GM19372 (cell line): Measurements from ENCODE around the gene HNF1A.

Source experiments
- ATAC-seq: cut with Tn5 transposase; IDR thresholded peaks from one replicate; pipeline ENCODE4 v1.9.1; 2021; ENCODE audit warnings: mild to moderate bottlenecking, low read depth, moderate library complexity; ENCODE audit not compliant: unreplicated experiment

HNF1A gene

GRCh38 chr12:120984351-120984898, 6.1 kb downstream of the HNF1A start:
- no peak for ATAC-seq

- ATAC-seq: no peak
These were observed 9.9 kb downstream of the HNF1A start for GRCh38 chr12:120988234-120988633.

- no peak for ATAC-seq
These were observed 10.3 kb downstream of the HNF1A start for GRCh38 chr12:120988658-120989057.

GRCh38 chr12:120989687-120990086, 11.3 kb downstream of the HNF1A start:
- ATAC-seq: no peak

DNA sequence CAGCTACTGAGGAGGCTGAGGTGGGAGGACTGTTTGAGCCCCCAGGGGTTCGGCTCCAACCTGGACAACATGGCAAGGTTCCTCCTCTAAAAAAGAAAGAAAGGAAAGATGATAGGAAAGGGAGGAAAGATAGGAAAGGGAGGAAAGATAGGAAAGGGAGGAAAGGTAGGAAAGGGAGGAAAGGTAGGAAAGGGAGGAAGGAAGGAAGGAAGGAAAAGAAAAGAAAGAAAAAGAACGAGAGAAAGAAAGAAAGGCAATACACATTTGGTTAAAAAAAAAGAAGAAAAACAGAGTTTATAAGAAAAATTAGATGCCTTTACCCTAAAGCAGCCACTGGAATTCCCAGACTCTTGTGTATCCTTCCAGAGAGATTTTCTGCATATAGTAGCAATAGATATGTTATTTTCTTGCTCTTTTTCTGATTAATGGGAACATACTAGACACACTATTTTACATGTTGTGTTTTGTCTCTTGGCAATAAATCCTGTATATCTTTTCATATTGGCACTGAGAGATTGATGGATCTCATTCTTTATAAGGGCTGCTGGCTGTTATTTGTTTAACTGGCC, 12.2 kb downstream of the HNF1A start:
- no peak for ATAC-seq

- ATAC-seq: no peak
These were observed 13.6 kb downstream of the HNF1A start for GRCh38 chr12:120991965-120992364.

DNA sequence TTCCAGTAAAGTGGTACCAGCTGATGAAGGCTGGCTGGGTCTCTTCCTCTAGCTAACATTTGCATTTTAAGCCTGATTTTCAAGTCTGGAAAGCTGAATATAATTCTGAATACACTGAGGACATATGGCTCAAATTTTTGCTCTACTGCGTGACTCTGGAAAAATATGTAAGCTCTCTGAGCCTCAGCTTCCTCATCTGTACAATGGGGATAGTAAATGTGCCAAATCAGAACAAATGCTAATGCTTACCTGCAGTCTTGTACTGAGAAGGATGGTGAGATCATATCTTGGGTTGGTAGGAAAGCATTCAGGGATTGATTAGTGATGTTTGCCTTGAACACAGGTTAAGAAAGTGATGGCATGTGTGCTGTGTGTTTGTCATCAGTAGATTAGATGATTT, 14.6 kb downstream of the HNF1A start:
- ATAC-seq: no peak

DNA sequence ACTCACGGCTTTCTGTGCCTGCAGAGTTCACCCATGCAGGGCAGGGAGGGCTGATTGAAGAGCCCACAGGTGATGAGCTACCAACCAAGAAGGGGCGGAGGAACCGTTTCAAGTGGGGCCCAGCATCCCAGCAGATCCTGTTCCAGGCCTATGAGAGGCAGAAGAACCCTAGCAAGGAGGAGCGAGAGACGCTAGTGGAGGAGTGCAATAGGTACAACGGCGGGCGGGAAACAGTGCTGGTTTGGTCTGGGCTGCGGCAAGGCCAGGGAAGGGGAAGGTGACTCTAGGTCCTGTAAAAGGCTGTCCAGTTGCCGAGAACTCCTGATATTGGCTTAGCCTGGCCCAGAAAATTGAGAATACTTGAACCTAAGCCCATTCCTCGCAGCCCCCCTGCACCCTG, 15.2 kb downstream of the HNF1A start:
- ATAC-seq: no peak

DNA sequence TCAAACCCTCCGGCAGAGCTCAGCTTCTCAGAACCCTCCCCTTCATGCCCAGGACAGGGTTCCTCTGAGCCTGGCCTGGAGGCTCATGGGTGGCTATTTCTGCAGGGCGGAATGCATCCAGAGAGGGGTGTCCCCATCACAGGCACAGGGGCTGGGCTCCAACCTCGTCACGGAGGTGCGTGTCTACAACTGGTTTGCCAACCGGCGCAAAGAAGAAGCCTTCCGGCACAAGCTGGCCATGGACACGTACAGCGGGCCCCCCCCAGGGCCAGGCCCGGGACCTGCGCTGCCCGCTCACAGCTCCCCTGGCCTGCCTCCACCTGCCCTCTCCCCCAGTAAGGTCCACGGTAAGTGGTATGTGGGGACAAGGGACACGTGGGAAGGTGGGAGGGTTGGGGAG, 15.7 kb downstream of the HNF1A start:
- ATAC-seq: no peak

DNA sequence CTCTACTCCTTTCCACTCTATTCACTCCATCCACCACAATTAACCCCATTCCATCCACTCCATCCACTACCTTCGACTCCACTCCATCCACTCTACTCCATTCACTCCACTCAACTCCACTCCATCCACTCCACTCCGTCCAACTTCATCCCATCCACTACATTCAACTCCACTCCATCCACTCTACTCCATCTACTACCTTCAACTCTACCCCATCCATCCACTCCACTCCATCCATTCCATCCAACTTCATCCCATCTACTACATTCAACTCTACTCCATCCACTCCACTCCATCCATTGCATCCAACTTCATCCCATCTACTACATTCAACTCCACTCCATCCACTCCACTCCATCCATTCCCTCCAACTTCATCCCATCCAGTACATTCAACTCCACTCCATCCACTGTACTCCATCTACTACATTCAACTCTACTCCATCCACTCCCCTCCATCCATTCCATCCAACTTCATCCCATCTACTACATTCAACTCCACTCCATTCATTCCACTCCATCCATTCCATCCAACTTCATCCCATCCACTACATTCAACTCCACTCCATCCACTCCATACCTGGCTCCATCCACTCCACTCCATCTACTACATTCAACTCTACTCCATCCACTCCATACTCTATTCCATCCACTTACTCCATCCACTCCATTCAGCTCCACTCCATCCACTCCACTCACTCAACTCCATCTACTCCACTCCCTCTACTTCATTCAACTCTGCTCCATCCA, 16.4 kb downstream of the HNF1A start:
- no peak for ATAC-seq

GRCh38 chr12:120996133-120996746, 17.9 kb downstream of the HNF1A start:
- no peak for ATAC-seq

DNA sequence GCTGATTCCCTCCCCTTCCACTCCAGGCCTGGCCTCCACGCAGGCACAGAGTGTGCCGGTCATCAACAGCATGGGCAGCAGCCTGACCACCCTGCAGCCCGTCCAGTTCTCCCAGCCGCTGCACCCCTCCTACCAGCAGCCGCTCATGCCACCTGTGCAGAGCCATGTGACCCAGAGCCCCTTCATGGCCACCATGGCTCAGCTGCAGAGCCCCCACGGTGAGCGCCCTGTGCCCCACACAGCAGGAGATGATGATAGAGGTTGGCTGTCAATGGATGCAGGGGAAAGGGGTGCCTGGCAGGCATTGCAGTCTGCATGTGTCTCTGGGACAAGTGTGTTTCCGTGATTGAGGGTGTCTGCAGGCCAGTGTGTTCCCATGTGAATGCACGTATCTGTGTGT, 19.1 kb downstream of the HNF1A start:
- ATAC-seq: no peak

GRCh38 chr12:120998435-120998834, 20.1 kb downstream of the HNF1A start:
- ATAC-seq: no peak

DNA sequence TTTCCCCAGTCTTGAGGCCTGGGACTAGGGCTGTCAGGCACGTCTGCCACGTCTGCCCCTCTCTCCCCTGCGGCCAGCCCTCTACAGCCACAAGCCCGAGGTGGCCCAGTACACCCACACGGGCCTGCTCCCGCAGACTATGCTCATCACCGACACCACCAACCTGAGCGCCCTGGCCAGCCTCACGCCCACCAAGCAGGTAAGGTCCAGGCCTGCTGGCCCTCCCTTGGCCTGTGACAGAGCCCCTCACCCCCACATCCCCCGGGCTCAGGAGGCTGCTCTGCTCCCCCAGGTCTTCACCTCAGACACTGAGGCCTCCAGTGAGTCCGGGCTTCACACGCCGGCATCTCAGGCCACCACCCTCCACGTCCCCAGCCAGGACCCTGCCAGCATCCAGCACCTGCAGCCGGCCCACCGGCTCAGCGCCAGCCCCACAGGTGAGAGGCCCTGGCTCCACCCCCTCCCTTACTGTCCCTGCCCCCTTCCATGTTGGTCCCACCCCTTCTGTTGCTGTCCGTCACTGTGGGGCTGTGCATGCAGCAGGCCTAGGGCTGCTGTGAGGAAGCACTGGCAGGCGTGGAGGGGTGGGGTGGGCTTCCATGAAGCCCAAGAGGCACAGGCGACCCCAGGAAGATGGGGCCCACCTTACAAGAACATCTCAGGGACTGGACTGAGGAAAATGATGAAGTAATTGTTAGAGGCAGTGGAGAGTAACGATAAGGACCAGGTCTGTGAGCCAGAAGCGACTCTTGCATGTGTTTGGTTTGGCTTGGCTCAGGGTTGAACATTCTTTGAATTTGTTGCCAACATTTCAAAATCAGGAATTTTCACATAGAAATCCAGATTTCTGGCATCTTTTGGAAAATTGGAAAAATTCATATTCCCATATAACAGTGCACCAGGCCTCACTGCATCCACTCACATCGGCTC, 21.1 kb downstream of the HNF1A start:
- no peak for ATAC-seq

DNA sequence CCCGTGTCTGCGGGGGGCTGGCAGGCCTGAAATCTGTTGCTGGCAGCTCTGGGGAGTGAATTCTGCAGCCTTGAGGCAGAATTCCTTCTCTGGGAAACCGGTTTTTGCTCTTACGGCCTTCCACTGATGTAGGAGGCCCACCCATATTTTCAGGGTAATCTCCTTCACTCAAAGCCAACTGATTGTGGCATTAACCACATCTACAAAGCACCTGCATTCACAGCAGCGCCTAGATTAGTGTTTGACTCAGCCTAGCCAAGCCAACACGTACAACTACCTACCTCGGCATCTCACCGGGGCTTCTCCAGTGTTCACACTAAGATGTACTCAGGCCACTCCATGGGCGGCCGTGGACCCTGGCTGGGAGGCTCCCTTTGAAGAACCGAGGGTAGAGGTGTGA, 22.2 kb downstream of the HNF1A start:
- ATAC-seq: no peak

- no peak for ATAC-seq
These were observed 22.7 kb downstream of the HNF1A start for GRCh38 chr12:121001060-121001459.

DNA sequence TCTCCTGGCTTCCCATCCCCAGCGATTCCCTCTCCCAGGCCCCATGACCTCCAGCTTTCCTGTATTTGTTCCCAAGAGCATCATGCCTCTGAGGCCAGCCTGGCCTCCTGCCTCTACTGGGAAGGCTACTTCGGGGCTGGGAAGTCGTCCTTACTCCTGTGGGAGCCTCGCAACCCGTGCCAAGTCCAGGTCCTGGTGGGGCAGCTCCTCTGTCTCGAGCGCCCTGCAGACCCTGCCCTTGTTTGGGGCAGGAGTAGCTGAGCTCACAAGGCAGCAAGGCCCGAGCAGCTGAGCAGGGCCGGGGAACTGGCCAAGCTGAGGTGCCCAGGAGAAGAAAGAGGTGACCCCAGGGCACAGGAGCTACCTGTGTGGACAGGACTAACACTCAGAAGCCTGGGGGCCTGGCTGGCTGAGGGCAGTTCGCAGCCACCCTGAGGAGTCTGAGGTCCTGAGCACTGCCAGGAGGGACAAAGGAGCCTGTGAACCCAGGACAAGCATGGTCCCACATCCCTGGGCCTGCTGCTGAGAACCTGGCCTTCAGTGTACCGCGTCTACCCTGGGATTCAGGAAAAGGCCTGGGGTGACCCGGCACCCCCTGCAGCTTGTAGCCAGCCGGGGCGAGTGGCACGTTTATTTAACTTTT, 23.6 kb downstream of the HNF1A start:
- no peak for ATAC-seq

DNA sequence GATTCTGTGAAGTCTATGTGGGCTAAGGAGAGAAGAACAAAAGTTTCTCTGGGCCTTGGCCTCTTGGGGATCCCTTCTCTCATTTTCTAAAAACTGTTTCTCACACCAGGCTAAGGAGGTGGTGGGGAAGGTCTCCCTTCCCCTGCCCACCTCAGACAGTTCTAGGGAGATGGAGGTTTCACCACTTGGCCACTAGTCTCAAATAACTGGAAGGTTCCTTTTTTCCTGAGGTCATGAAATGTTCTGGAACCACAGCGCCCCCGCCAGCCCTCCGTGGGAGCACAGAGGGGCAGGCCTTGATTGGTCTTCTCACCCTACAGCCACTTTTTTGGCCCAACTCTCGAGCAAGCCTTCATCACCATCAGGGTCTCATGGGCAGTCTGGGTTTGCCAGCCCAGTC, 25.3 kb downstream of the HNF1A start:
- no peak for ATAC-seq

GRCh38 chr12:121004253-121004815, 26.0 kb downstream of the HNF1A start:
- no peak for ATAC-seq

- no peak for ATAC-seq
These were observed 27.0 kb downstream of the HNF1A start for GRCh38 chr12:121005346-121005815.
